ENCODE data around the gene MCTP1.
"Not testable (repeated sequence)": the region's sequence is repeated elsewhere in the genome, so short reads cannot be mapped to it uniquely, and the experiment has no call there.

The MCTP1 gene

GRCh38 chr5:95178046-95178651, 106.7 kb downstream of the MCTP1 start:
- DNase-seq (ENCODE audit: low read depth): no peak

- no peak for DNase-seq (ENCODE audit: low read depth)
These were observed 107.4 kb downstream of the MCTP1 start for GRCh38 chr5:95177456-95177855.

GRCh38 chr5:95175106-95175505, 109.8 kb downstream of the MCTP1 start:
- DNase-seq (ENCODE audit: low read depth): no peak

- DNase-seq (ENCODE audit: low read depth): no peak
These were observed 112.2 kb downstream of the MCTP1 start for GRCh38 chr5:95172659-95173058.

GRCh38 chr5:95164861-95165260, 120.0 kb downstream of the MCTP1 start:
- no peak for DNase-seq (ENCODE audit: low read depth)

- no peak for DNase-seq (ENCODE audit: low read depth)
These were observed 121.8 kb downstream of the MCTP1 start for GRCh38 chr5:95163079-95163478.

- no peak for DNase-seq (ENCODE audit: low read depth)
These were observed 122.5 kb downstream of the MCTP1 start for GRCh38 chr5:95162231-95162992.

- no peak for DNase-seq (ENCODE audit: low read depth)
These were observed 125.3 kb downstream of the MCTP1 start for GRCh38 chr5:95159603-95160002.

- no peak for DNase-seq (ENCODE audit: low read depth)
These were observed 129.0 kb downstream of the MCTP1 start for GRCh38 chr5:95155888-95156287.

GRCh38 chr5:95153511-95153910, 131.4 kb downstream of the MCTP1 start:
- no peak for DNase-seq (ENCODE audit: low read depth)

GRCh38 chr5:95152535-95152934, 132.4 kb downstream of the MCTP1 start:
- DNase-seq (ENCODE audit: low read depth): no peak

GRCh38 chr5:95152131-95152530, 132.8 kb downstream of the MCTP1 start:
- no peak for DNase-seq (ENCODE audit: low read depth)

- DNase-seq (ENCODE audit: low read depth): no peak
These were observed 133.2 kb downstream of the MCTP1 start for GRCh38 chr5:95151694-95152093.

GRCh38 chr5:95149387-95149786, 135.5 kb downstream of the MCTP1 start:
- no peak for DNase-seq (ENCODE audit: low read depth)

- no peak for DNase-seq (ENCODE audit: low read depth)
These were observed 136.4 kb downstream of the MCTP1 start for GRCh38 chr5:95148453-95148852.

GRCh38 chr5:95143858-95144257, 141.0 kb downstream of the MCTP1 start:
- not testable (repeated sequence) for DNase-seq (ENCODE audit: low read depth)

GRCh38 chr5:95142145-95142544, 142.7 kb downstream of the MCTP1 start:
- no peak for DNase-seq (ENCODE audit: low read depth)

- no peak for DNase-seq (ENCODE audit: low read depth)
These were observed 143.8 kb downstream of the MCTP1 start for GRCh38 chr5:95141141-95141540.

- DNase-seq (ENCODE audit: low read depth): no peak
These were observed 150.6 kb downstream of the MCTP1 start for GRCh38 chr5:95134326-95134725.

GRCh38 chr5:95132096-95132495, 152.8 kb downstream of the MCTP1 start:
- no peak for DNase-seq (ENCODE audit: low read depth)

- no peak for DNase-seq (ENCODE audit: low read depth)
These were observed 154.0 kb downstream of the MCTP1 start for GRCh38 chr5:95130941-95131340.

- no peak for DNase-seq (ENCODE audit: low read depth)
These were observed 160.2 kb downstream of the MCTP1 start for GRCh38 chr5:95124731-95125130.

- DNase-seq (ENCODE audit: low read depth): no peak
These were observed 160.8 kb downstream of the MCTP1 start for GRCh38 chr5:95124101-95124500.

GRCh38 chr5:95114902-95115301, 170.0 kb downstream of the MCTP1 start:
- no peak for DNase-seq (ENCODE audit: low read depth)

All from activated T-helper 1 cell treated with Interleukin-2 at 50 U/mL for 16 hours (primary cell).